Thoracic aorta (tissue), 2 donors: ENCODE results near the gene UBE2A. TPM values are rescaled to one million over a fixed set of nuclear protein-coding genes. Genes with fewer than 3 reads are reported as not detected.

Experiments
- ATAC-seq: fragments of 150-250 bp; one replicate; pipeline ENCODE4 v1.8.0; 2017; ENCODE audit warnings: low read depth; ENCODE audit not compliant: insufficient number of reproducible peaks, low FRiP score
- DNase-seq: peaks from one replicate; pipeline ENCODE4 v3.0.0-alpha.2; 2020; ENCODE audit warnings: low spot score
- H3K27ac ChIP-seq, 2 donors: fragments of 200-600 bp; sonication (generic); 1 replicate in 1 of 2; 2 replicates in 1 of 2; pipeline ENCODE4 v1.5.1; 2016; ENCODE audit warnings: mild to moderate bottlenecking in 2 of 2, moderate library complexity in 2 of 2
- H3K27me3 ChIP-seq: fragments of 200-600 bp; sonication (generic); replicated peaks from 2 replicates; pipeline ENCODE4 v1.6.0; 2016; ENCODE audit warnings: mild to moderate bottlenecking; ENCODE audit not compliant: insufficient read depth
- H3K36me3 ChIP-seq: fragments of 200-600 bp; sonication (generic); one replicate; pipeline ENCODE4 v1.5.1; 2016
- H3K4me1 ChIP-seq, 2 donors: fragments of 200-600 bp; sonication (generic); 1 replicate in 1 of 2; 2 replicates in 1 of 2; pipeline versions ENCODE4 v1.5.1 to v1.6.0; 2016; ENCODE audit warnings: low read depth in 2 of 2, mild to moderate bottlenecking in 1 of 2; ENCODE audit not compliant: control insufficient read depth in 1 of 2
- H3K4me3 ChIP-seq: fragments of 200-600 bp; sonication (generic); 2 replicates; pipeline ENCODE4 v1.5.1; 2016; ENCODE audit warnings: mild to moderate bottlenecking
- H3K9me3 ChIP-seq: fragments of 200-600 bp; sonication (generic); 2 replicates; pipeline ENCODE4 v1.5.1; 2016
- CTCF ChIP-seq: fragments of 200-600 bp; sonication (generic); IDR thresholded peaks from one replicate; pipeline ENCODE4 v1.5.1; 2019; ENCODE audit warnings: antibody characterized with exemption
- total RNA-seq, 2 donors: library from RNA; depleted of rRNA; stranded (reverse); fragments of >200 nt; gene quantifications; one replicate each; pipeline versions ENCODE4 v1.1.0 to v1.2.3, GENCODE V29; 2016

Gene UBE2A
- total RNA-seq, 2 donors from 2014 or later, result 37.4 to 50.7 TPM

GRCh38 chrX:119624951-119625668, 50.7 kb downstream of the UBE2A start:
- Histone ChIP-seq H3K27ac (no peak overlapping the region), H3K27me3 (no peaks in the 10 kb centered on the region), H3K36me3 (no peaks in the 10 kb centered on the region), H3K9me3 (no peaks in the 10 kb centered on the region), H3K4me1 (no peaks in the 10 kb centered on the region), H3K4me3 (no peak overlapping the region)
- no peak for TF ChIP-seq CTCF
- DNase-seq, result no peak
- ATAC-seq, result no peak

GRCh38 chrX:119625843-119626242, 51.5 kb downstream of the UBE2A start:
- no peak for DNase-seq

More at GRCh38 chrX:119625843-119626242, 51.5 kb downstream of the UBE2A start:
- Histone ChIP-seq H3K27ac (no peak overlapping the region), H3K4me3 (no peak overlapping the region), H3K36me3 (no peaks in the 10 kb centered on the region), H3K4me1 (no peaks in the 10 kb centered on the region), H3K9me3 (no peaks in the 10 kb centered on the region), H3K27me3 (no peaks in the 10 kb centered on the region)
- TF ChIP-seq CTCF, result no peak
- ATAC-seq, result no peak

Other genes starting within 250 kb of the UBE2A start
- 10 to 100 TPM; 12.3 to 24.4 TPM for gene SLC25A43, start 175.2 kb upstream of the UBE2A start, total RNA-seq
- 100 to 1,000 TPM; 102 to 123 TPM for gene SLC25A5, start 106.1 kb upstream of the UBE2A start, total RNA-seq
- gene STEEP1, start 9.2 kb upstream of the UBE2A start, total RNA-seq, result 10 to 100 TPM; 32.0 to 51.9 TPM
- gene NKRF, start 31.9 kb downstream of the UBE2A start, total RNA-seq, result 1 to 10 TPM; 3.8 to 8.3 TPM
- gene SEPTIN6, start 118.6 kb downstream of the UBE2A start, total RNA-seq, result 10 to 100 TPM in 1 of 2 donors, 1 to 10 TPM in 1; 9.3 to 25.5 TPM
- not detected for gene SOWAHD, start 184.0 kb downstream of the UBE2A start, total RNA-seq
- 1,000 to 10,000 TPM in 1 of 2 donors, 100 to 1,000 TPM in 1; 889 to 1,700 TPM for gene RPL39, start 217.1 kb downstream of the UBE2A start, total RNA-seq